Activated B cell treated with CpG ODN at 0.5 μM for 24 hours (primary cell): Measurements from ENCODE around the gene TRIM54. TPM values are rescaled to one million over a fixed set of nuclear protein-coding genes. Genes with fewer than 3 reads are reported as not detected.

Experiments
- ATAC-seq: fragments of 200-7000 bp; cut with Tn5 transposase; one replicate; pipeline ENCODE4 v1.10.0; 2021; ENCODE audit warnings: low read depth, mild to moderate bottlenecking, moderate library complexity
- CTCF ChIA-PET: fragments of 350-600 bp; sonication (Branson Sonifier 250); formaldehyde crosslinking; loops from one replicate; lab custom pipeline; 2021; ENCODE audit warnings: antibody characterized with exemption; lab: Charles Lee
- POLR2A ChIA-PET: fragments of 350-600 bp; sonication (Branson Sonifier 250); formaldehyde crosslinking; loops from one replicate; lab custom pipeline; 2021; ENCODE audit warnings: antibody characterized with exemption; lab: Charles Lee
- DNase-seq: peaks from one replicate; pipeline ENCODE4 v3.0.0; 2022
- H3K27ac Mint-ChIP-seq: one replicate; pipeline ENCODE4 v1.8.0; 2020; ENCODE audit warnings: mixed read lengths
- H3K27me3 Mint-ChIP-seq: one replicate; pipeline ENCODE4 v1.8.0; 2021; ENCODE audit warnings: mixed read lengths
- H3K36me3 Mint-ChIP-seq: one replicate; pipeline ENCODE4 v1.8.0; 2021; ENCODE audit warnings: low read depth, mixed read lengths
- H3K4me1 Mint-ChIP-seq: one replicate; pipeline ENCODE4 v1.8.0; 2021; ENCODE audit warnings: mixed read lengths
- H3K4me3 Mint-ChIP-seq: one replicate; pipeline ENCODE4 v1.8.0; 2020; ENCODE audit warnings: mild to moderate bottlenecking, mixed read lengths
- H3K9me3 Mint-ChIP-seq: one replicate; pipeline ENCODE4 v1.8.0; 2020; ENCODE audit warnings: mixed read lengths
- intact Hi-C: fragments of 100-400 bp; cut with micrococcal nuclease; formaldehyde crosslinking; loops from one replicate; pipeline ENCODE4 v1.15.1; 2024
- total RNA-seq: library from RNA; stranded (reverse); gene quantifications from 2 replicates; pipeline ENCODE4 v1.2.3, GENCODE V29; 2022
- TF ChIP-seq, protein P1 (sequence below): fragments of 200-600 bp; IDR thresholded peaks from one replicate; pipeline ENCODE4 v1.8.0; 2022; ENCODE audit warnings: antibody characterized with exemption, mild to moderate bottlenecking

Gene TRIM54
- total RNA-seq, 1 donor from 2014 or later = not detected

DNA sequence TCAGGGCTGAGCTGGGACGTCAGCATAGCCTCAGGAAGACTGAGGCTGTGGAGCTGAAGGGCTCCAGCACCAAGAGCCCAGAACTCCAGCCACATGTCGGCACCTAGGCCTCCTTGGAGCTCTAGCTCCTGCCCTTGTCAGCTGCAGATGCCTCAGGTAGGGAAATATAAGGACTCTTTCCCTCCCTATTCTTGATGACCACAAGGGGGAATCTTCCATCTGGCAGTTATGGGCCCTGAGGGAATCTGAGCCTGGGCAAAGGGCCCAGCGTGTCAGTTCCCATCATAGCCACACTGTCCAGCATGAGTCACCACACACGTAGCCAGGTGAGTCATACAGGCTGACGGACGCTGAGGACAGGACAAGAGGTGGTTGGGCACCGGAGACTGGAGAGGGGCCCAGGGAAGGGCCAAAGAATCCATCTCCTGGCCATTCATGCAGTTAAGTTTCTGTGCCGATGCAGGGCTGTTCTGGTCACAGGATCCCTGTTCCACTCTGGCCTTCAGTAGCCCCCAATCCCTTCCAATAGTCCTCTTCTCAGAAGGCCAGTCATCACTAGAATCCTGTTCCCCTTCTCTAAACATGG is 38.8 kb downstream of the TRIM54 start:
- Mint-ChIP-seq H3K36me3 (peaks cover 22% of the 10 kb centered on the region), H3K27me3 (no peaks in the 10 kb centered on the region), H3K9me3 (no peaks in the 10 kb centered on the region), H3K4me3 (no peak overlapping the region), H3K4me1 (peaks cover 25% of the 10 kb centered on the region), H3K27ac (no peak overlapping the region)
- TF ChIP-seq, protein P1, sequence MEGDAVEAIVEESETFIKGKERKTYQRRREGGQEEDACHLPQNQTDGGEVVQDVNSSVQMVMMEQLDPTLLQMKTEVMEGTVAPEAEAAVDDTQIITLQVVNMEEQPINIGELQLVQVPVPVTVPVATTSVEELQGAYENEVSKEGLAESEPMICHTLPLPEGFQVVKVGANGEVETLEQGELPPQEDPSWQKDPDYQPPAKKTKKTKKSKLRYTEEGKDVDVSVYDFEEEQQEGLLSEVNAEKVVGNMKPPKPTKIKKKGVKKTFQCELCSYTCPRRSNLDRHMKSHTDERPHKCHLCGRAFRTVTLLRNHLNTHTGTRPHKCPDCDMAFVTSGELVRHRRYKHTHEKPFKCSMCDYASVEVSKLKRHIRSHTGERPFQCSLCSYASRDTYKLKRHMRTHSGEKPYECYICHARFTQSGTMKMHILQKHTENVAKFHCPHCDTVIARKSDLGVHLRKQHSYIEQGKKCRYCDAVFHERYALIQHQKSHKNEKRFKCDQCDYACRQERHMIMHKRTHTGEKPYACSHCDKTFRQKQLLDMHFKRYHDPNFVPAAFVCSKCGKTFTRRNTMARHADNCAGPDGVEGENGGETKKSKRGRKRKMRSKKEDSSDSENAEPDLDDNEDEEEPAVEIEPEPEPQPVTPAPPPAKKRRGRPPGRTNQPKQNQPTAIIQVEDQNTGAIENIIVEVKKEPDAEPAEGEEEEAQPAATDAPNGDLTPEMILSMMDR = no peak
- CTCF ChIA-PET = no interaction called here
- intact Hi-C loops = no loop called here
- DNase-seq = no peak
- ATAC-seq = no peak
- POLR2A ChIA-PET = interaction anchor here (0.5 to 2.6 kb wide), 3 partner anchors 9 to 36 kb away, joined by 3 to 20 read pairs (median 7); partner anchors contain the start of gene GTF3C2

DNA sequence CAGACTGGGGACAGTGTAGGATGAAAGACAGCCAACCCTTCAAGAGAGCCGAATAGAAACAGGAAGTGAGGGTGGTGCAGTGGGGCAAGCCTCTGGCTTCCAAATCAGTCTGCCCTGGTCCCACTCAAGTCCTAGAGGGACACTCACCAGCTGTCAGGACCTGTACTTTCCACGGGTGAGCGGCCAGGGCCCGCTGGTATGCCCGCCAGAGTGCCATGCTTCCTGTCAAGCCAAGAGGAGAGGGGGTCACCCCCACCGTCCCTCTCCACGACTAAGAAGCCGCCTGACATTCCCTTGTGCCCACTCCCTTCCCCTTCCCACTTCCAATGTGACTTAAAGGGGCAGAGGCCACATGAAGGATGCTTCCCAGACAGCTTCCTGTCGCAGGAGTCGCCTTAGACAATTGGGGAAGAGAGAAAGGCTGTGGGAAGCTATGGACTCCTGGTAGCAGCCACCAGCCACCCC is 40.1 kb downstream of the TRIM54 start:
- Mint-ChIP-seq H3K4me1 (peaks cover 25% of the 10 kb centered on the region), H3K27ac (peak overlapping the region; percentile 96), H3K27me3 (no peaks in the 10 kb centered on the region), H3K36me3 (peaks cover 31% of the 10 kb centered on the region), H3K4me3 (peak overlapping the region; percentile 99), H3K9me3 (no peaks in the 10 kb centered on the region)
- ChIA-PET CTCF (interaction anchor here (1.3 kb wide), 1 partner anchor 19 kb away, joined by 7 read pairs; no protein-coding TSS in a partner anchor), POLR2A (interaction anchor here (0.7 to 2.7 kb wide), 11 partner anchors 14 to 306 kb away, joined by 3 to 26 read pairs (median 5); partner anchors contain the start of genes CCDC121, EIF2B4, GPN1 and GTF3C2)
- peak; percentile 41 for ATAC-seq
- TF ChIP-seq, protein P1 = no peak
- intact Hi-C loops = loop anchor here (2.0 kb wide), 4 partner anchors 20 to 306 kb away; partner anchors contain the start of genes CCDC121, GPN1, NRBP1 and ZNF513
- no peak for DNase-seq

DNA sequence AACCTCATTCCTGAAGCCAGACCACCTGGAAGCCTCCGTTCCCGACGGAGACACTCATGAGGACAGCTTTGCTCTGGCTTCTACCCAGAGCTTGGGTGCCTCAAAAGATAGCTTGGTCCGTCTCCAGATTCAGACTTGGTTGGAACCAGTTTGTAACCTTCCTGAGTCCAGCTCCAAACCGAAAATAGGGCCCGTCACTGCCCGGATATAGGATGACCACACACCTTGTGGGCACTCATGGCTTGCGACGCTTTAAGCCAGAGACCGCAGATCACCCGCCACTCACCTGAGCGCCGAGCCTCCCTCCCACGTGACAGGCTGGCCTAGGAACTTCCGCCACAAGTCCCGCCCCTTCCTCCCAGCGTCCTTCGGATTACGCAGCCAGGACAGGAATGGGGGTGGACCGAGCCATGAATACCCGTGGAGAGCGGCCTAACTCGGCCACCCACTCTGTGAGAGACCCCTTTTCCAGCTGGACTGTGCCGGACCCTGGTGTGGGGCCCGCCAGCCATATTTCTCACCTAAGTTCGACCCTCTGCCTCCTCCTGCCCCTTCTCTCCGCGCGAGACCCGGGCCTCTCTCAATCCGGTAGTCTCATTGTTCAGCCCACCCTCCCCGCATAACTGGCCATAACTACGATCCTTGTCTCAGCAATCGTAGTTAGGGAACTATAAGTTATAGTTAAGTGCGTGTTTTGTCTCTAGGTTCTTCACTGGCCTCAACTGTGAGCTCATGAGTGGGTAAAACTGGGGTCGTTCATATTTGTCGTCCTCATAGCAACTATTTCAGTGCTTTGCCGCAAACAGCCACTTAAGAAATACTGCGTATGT is 40.8 kb downstream of the TRIM54 start, which contains the start of gene MPV17:
TSS of gene MPV17 (minus strand) at position 332 of the 830 bp plus-strand sequence. CDS start 580 bp downstream, outside the sequence.
- peaks cover 25% of the 10 kb centered on the region for H3K4me1 Mint-ChIP-seq
- H3K36me3 Mint-ChIP-seq = peaks cover 32% of the 10 kb centered on the region
- peak within 1 kb of the TSS; percentile 99 for H3K4me3 Mint-ChIP-seq
- POLR2A ChIA-PET = interaction anchor here (0.7 to 2.7 kb wide), 13 partner anchors 13 to 305 kb away, joined by 3 to 26 read pairs (median 4); partner anchors contain the start of genes ATRAID, CCDC121, EIF2B4 and GPN1
- H3K27me3 Mint-ChIP-seq = no peaks in the 10 kb centered on the region
- H3K9me3 Mint-ChIP-seq = no peaks in the 10 kb centered on the region
- TF ChIP-seq, protein P1 = no peak
- peak; percentile 95 for ATAC-seq
- DNase-seq = peak; percentile 79
- intact Hi-C loops = loop anchor here (1.0 to 2.0 kb wide), 10 partner anchors 20 to 306 kb away; partner anchors contain the start of genes ATRAID, CCDC121, EIF2B4 and GPN1
- CTCF ChIA-PET = interaction anchor here (1.3 kb wide), 1 partner anchor 20 kb away, joined by 7 read pairs; no protein-coding TSS in a partner anchor
- H3K27ac Mint-ChIP-seq = peak within 1 kb of the TSS; percentile 96

DNA sequence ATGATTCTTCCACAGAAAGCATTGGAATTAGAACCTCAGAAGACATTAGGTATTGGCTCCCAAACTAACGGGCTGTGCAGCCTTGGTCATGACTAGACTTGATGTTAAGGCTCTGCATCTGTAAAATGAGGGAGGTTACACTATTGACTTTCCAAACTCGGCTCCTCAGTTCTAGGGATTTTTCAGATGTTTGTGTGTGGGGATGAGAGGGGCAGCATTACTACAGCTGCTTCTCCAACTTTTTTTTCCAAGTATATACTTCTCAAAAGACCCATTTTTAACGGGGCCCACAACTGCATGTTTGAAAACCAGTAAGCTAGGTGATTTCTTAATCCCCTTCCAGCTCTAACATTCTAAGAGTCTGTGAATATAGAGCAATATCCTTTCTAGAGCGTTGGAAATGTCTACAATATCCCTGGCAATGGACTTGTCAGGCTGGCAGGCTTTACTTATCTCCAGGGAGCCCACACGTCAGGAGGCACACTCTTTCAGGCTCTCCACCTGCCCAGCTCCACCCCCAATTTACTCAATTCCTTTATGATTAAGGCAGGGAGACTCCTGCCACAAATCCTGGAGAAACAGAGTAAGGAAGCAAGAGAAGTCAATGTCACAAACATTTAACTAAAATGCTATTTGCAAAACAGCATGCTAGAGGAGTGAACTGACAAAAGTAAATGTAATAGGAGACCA is 41.5 kb downstream of the TRIM54 start:
- ATAC-seq = no peak
- TF ChIP-seq, protein P1 = no peak
- H3K27ac Mint-ChIP-seq = peak overlapping the region; percentile 96
- CTCF ChIA-PET = no interaction called here
- DNase-seq = no peak
- H3K36me3 Mint-ChIP-seq = peaks cover 40% of the 10 kb centered on the region
- H3K9me3 Mint-ChIP-seq = no peaks in the 10 kb centered on the region
- POLR2A ChIA-PET = interaction anchor here (1.0 to 2.7 kb wide), 8 partner anchors 33 to 305 kb away, joined by 3 to 26 read pairs (median 8); partner anchors contain the start of genes ATRAID, CCDC121, EIF2B4 and GPN1
- no peaks in the 10 kb centered on the region for H3K27me3 Mint-ChIP-seq
- H3K4me1 Mint-ChIP-seq = peaks cover 25% of the 10 kb centered on the region
- peak overlapping the region; percentile 99 for H3K4me3 Mint-ChIP-seq
- intact Hi-C loops = loop anchor here (1.0 to 2.0 kb wide), 10 partner anchors 21 to 305 kb away; partner anchors contain the start of genes ATRAID, CCDC121, EIF2B4 and GPN1
